Bronchial epithelial cell (primary cell): Measurements from ENCODE around the gene RASA4. TPM values are rescaled to one million over a fixed set of nuclear protein-coding genes. Genes with fewer than 3 reads are reported as not detected.
"Not testable (repeated sequence)": the region's sequence is repeated elsewhere in the genome, so short reads cannot be mapped to it uniquely, and the experiment has no call there.

Experiments used
- DNase-seq: peaks from one replicate; pipeline ENCODE4 v3.0.0-alpha.2; 2010; ENCODE audit warnings: low read depth
- FAIRE-seq: peaks from 2 replicates; lab custom pipeline; 2011; peaks lifted over from hg19 to GRCh38; lab: Jason Lieb, UNC
- H3K27me3 ChIP-seq: 2 replicates; pipeline ENCODE4 v1.5.1; 2011; ENCODE audit warnings: low read length; ENCODE audit not compliant: control insufficient read depth, insufficient read depth
- H3K36me3 ChIP-seq: 2 replicates; pipeline ENCODE4 v1.5.1; 2011; ENCODE audit warnings: low read length; ENCODE audit not compliant: control insufficient read depth, insufficient read depth
- H3K4me3 ChIP-seq: 2 replicates; pipeline ENCODE4 v1.5.1; 2011; ENCODE audit warnings: mild to moderate bottlenecking, low read depth, low read length, control low read depth
- total RNA-seq: library from RNA; depleted of rRNA; stranded (reverse); fragments of >200 nt; gene quantifications from 2 replicates; pipeline ENCODE4 v1.2.1, GENCODE V29; 2014

The RASA4 gene
- 2.2 and 2.4 TPM in 2 replicates for total RNA-seq

GRCh38 chr7:102616507-102617125 is at the start of gene RASA4:
Gene RASA4 (minus strand): TSS chr7:102616756. CDS start chr7:102616689, 67 bp downstream.
- DNase-seq, H3K36me3 ChIP-seq, H3K4me3 ChIP-seq, H3K27me3 ChIP-seq, FAIRE-seq: not testable (repeated sequence)

- not testable (repeated sequence) for H3K4me3 ChIP-seq, DNase-seq, H3K36me3 ChIP-seq, H3K27me3 ChIP-seq, FAIRE-seq
Measured at GRCh38 chr7:102664765-102665164, 48.2 kb upstream of the RASA4 start.

- not testable (repeated sequence) for H3K36me3 ChIP-seq, DNase-seq, H3K27me3 ChIP-seq, H3K4me3 ChIP-seq, FAIRE-seq
Measured at GRCh38 chr7:102649924-102650323, 33.4 kb upstream of the RASA4 start, which contains the start of gene SPDYE2B. Gene SPDYE2B (plus strand): TSS chr7:102650319. CDS start chr7:102652349, 2,030 bp downstream.

- not testable (repeated sequence) for H3K36me3 ChIP-seq, H3K27me3 ChIP-seq, H3K4me3 ChIP-seq, DNase-seq, FAIRE-seq
Measured at GRCh38 chr7:102647813-102648212, 31.3 kb upstream of the RASA4 start.

- H3K27me3 ChIP-seq, FAIRE-seq, H3K4me3 ChIP-seq, H3K36me3 ChIP-seq, DNase-seq: not testable (repeated sequence)
Measured at GRCh38 chr7:102643404-102643803, 26.8 kb upstream of the RASA4 start.

GRCh38 chr7:102642691-102643090 is 26.1 kb upstream of the RASA4 start, which contains the start of gene UPK3BL1:
Gene UPK3BL1 (minus strand): TSS chr7:102642791. CDS start chr7:102642741, 50 bp downstream.
- not testable (repeated sequence) for FAIRE-seq, DNase-seq, H3K4me3 ChIP-seq, H3K27me3 ChIP-seq, H3K36me3 ChIP-seq

GRCh38 chr7:102638848-102639247 is 22.3 kb upstream of the RASA4 start:
- H3K4me3 ChIP-seq, DNase-seq, FAIRE-seq, H3K36me3 ChIP-seq, H3K27me3 ChIP-seq: not testable (repeated sequence)

- not testable (repeated sequence) for FAIRE-seq, H3K36me3 ChIP-seq, DNase-seq, H3K27me3 ChIP-seq, H3K4me3 ChIP-seq
Measured at GRCh38 chr7:102636956-102637355, 20.4 kb upstream of the RASA4 start.

GRCh38 chr7:102635354-102635753 is 18.8 kb upstream of the RASA4 start:
- not testable (repeated sequence) for DNase-seq, FAIRE-seq, H3K4me3 ChIP-seq, H3K27me3 ChIP-seq, H3K36me3 ChIP-seq

GRCh38 chr7:102634299-102634698 is 17.7 kb upstream of the RASA4 start:
- FAIRE-seq, H3K36me3 ChIP-seq, DNase-seq, H3K27me3 ChIP-seq, H3K4me3 ChIP-seq: not testable (repeated sequence)

GRCh38 chr7:102630622-102631021 is 14.1 kb upstream of the RASA4 start:
- FAIRE-seq, DNase-seq, H3K36me3 ChIP-seq, H3K4me3 ChIP-seq, H3K27me3 ChIP-seq: not testable (repeated sequence)

GRCh38 chr7:102627271-102627904 is 10.8 kb upstream of the RASA4 start:
- DNase-seq, H3K36me3 ChIP-seq, H3K27me3 ChIP-seq, H3K4me3 ChIP-seq, FAIRE-seq: not testable (repeated sequence)

GRCh38 chr7:102618122-102618521 is 1.6 kb upstream of the RASA4 start:
- H3K27me3 ChIP-seq, FAIRE-seq, H3K4me3 ChIP-seq, H3K36me3 ChIP-seq, DNase-seq: not testable (repeated sequence)

GRCh38 chr7:102615930-102616329 is 626 bp downstream of the RASA4 start:
- not testable (repeated sequence) for DNase-seq, FAIRE-seq, H3K36me3 ChIP-seq, H3K4me3 ChIP-seq, H3K27me3 ChIP-seq
